Stimulated activated CD4-positive, alpha-beta T cell treated with anti-CD3 and anti-CD28 coated beads, TNF-alpha, amount 100 ng/mL, for 24 hours (primary cell): ENCODE data around the gene UGCG.

Experiments
- DNase-seq, 3 experiments: peaks; one replicate each; pipeline ENCODE4 v3.0.0-alpha.2; 2020; ENCODE audit warnings: low read depth in 3 of 3

Gene UGCG

GRCh38 chr9:111983484-111983908 is 86.9 kb downstream of the UGCG start:
- DNase-seq: no peak

- no peak for DNase-seq
These were observed 87.6 kb downstream of the UGCG start for GRCh38 chr9:111984086-111984802.
